Cardiac fibroblast (primary cell): ENCODE results near the gene UBE3B.

Experiments used
- DNase-seq, 2 donors: peaks; one replicate each; pipeline versions ENCODE4 v3.0.0 to v3.0.0-alpha.2; 2010; ENCODE audit warnings: low read depth in 2 of 2
- H3K4me3 ChIP-seq, 2 donors: replicated peaks in 1 of 2; 1 replicate in 1 of 2; 2 replicates in 1 of 2; pipeline ENCODE4 v1.5.1; 2011; ENCODE audit warnings: low read depth in 2 of 2, low read length in 2 of 2, mild to moderate bottlenecking in 2 of 2, moderate library complexity in 1 of 2
- CTCF ChIP-seq: IDR thresholded peaks from one replicate; pipeline ENCODE4 v1.5.1; 2011; ENCODE audit warnings: low read depth, mild to moderate bottlenecking, low read length, inconsistent platforms

The UBE3B gene

GRCh38 chr12:109449845-109450532, 27.4 kb upstream of the UBE3B start:
- no peak for TF ChIP-seq CTCF
- no peak for DNase-seq
- H3K4me3 ChIP-seq: no peak overlapping the region

- TF ChIP-seq CTCF: no peak
- DNase-seq: no peak
- no peak overlapping the region for H3K4me3 ChIP-seq
These were observed 26.5 kb upstream of the UBE3B start for GRCh38 chr12:109450980-109451379.

- H3K4me3 ChIP-seq: no peak overlapping the region
- no peak for DNase-seq
- TF ChIP-seq CTCF: no peak
These were observed 26.0 kb upstream of the UBE3B start for GRCh38 chr12:109451400-109451799.

- no peak for TF ChIP-seq CTCF
- no peak for DNase-seq
- H3K4me3 ChIP-seq: no peak overlapping the region
These were observed 24.9 kb upstream of the UBE3B start for GRCh38 chr12:109452489-109452888.

- no peak for TF ChIP-seq CTCF
- H3K4me3 ChIP-seq: no peak overlapping the region
- DNase-seq: no peak
These were observed 21.7 kb upstream of the UBE3B start for GRCh38 chr12:109455706-109456105.

- peak; percentile 54 to 85 for DNase-seq
- no peak overlapping the region for H3K4me3 ChIP-seq
- no peak for TF ChIP-seq CTCF
These were observed 19.3 kb upstream of the UBE3B start for GRCh38 chr12:109458086-109458485.

- TF ChIP-seq CTCF: no peak
- DNase-seq: peak; percentile 51 to 64
- no peak overlapping the region for H3K4me3 ChIP-seq
These were observed 18.6 kb upstream of the UBE3B start for GRCh38 chr12:109458771-109459208.
